ENCODE data around the gene TGM1. TPM values are rescaled to one million over a fixed set of nuclear protein-coding genes. Genes with fewer than 3 reads are reported as not detected.

The TGM1 gene
- total RNA-seq, 2 experiments from 2014 or later: 2.6 to 3.2 TPM

- ChIA-PET CTCF (interaction anchor here (0.7 to 11.9 kb wide), 9 partner anchors 24 to 348 kb away, joined by 3 to 156 read pairs (median 9); partner anchors contain the start of genes CIDEB, DHRS1, LTB4R and NOP9), POLR2A (interaction anchor here (0.7 to 1.8 kb wide), 9 partner anchors 12 to 194 kb away, joined by 3 to 12 read pairs (median 4); partner anchors contain the start of gene RABGGTA)
Observed at GRCh38 chr14:24247422-24247821, 15.6 kb downstream of the TGM1 start.

DNA sequence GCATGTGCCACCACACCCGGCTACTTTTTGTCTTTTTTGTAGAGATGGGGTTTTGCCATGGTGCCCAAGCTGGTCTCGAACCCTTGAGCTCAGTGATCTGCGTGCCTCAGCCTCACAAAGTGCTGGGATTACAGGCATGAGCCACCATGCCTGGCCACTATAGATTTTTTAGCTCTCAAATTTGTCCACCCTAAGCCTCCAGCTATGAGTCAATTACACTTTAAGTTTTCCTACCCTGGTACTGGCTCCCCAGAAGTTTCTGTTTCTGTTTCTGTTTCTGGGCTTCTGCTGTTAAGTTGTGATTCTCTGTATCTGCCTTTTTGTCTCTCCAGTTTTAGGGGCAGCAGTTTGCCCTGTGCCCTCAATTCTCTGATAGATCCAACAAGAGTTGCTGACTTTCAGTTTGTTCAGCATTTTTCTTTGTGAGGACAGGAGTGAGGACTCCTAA, 16.2 kb downstream of the TGM1 start:
- POLR2A ChIA-PET: interaction anchor here (0.7 to 1.8 kb wide), 9 partner anchors 24 to 193 kb away, joined by 3 to 18 read pairs (median 3); partner anchors contain the start of gene RABGGTA
- CTCF ChIA-PET: interaction anchor here (0.6 to 11.9 kb wide), 12 partner anchors 10 to 348 kb away, joined by 3 to 156 read pairs (median 6); partner anchors contain the start of genes CIDEB, DHRS1, LTB4R and MDP1

DNA sequence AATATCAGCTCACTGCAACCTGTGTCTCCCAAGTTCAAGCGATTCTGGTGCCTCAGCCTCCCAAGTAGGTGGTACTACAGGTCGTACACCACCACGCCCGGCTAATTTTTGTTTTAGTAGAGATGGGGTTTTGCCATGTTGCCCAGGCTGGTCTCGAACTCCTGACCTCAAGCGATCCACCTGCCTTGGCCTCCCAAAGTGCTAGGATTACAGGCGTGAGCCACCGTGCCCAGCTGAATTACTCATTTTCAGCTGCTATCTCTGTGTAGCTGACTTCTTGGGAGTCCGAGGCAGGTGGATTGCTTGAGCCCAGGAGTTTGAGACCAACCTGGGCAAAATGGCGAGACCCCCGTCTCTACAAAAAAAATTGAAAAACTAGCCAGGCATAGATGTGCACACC, 17.6 kb downstream of the TGM1 start:
- POLR2A ChIA-PET: interaction anchor here (0.6 kb wide), 1 partner anchor 43 kb away, joined by 5 read pairs; no protein-coding TSS in a partner anchor
- CTCF ChIA-PET: interaction anchor here (0.6 to 11.9 kb wide), 4 partner anchors 15 to 52 kb away, joined by 4 to 156 read pairs (median 14); partner anchors contain the start of genes DHRS1 and NOP9

- ChIA-PET CTCF (interaction anchor here (0.7 to 11.9 kb wide), 23 partner anchors 8 to 1221 kb away, joined by 3 to 156 read pairs (median 5); partner anchors contain the start of genes CBLN3, CIDEB, DHRS1 and KHNYN), POLR2A (interaction anchor here (0.8 to 2.8 kb wide), 5 partner anchors 27 to 199 kb away, joined by 4 to 24 read pairs (median 12); partner anchors contain the start of genes EMC9, RABGGTA and SDR39U1)
Observed at GRCh38 chr14:24243336-24243836, 19.6 kb downstream of the TGM1 start.

DNA sequence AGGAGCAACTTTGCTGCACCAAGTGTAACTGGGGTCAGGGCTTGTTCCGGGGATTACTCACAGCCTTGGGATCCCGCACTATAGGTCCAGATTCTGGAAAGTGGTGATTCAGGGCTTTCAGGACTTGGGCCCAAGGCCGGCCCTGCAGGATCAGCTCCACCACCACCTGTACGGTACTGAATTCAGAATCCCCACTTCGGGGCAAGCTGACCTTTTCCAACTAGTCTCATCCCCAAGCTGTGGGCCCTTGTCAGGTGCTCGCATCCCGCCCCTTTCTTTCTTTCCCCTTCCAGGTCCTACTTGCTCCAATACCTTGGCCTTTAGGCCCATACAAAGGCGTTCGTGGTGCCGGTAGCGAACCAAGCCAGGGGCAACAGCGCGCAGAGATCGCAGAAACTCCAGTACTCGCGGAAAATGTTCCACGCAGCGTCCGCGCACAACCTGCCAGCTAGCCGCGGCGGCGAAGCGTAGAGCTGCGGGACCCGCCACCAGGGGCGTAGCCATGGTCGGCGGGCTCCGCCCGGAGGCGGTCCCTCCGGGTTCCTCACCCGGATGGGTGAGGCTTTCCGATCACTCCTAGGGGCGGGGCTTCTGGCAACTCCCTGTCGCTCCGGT, 21.0 kb downstream of the TGM1 start:
- CTCF ChIA-PET: interaction anchor here (0.8 to 11.9 kb wide), 23 partner anchors 8 to 194 kb away, joined by 3 to 156 read pairs (median 5); partner anchors contain the start of genes CBLN3, CHMP4A, CIDEB and DHRS1
- POLR2A ChIA-PET: interaction anchor here (0.9 to 2.8 kb wide), 16 partner anchors 8 to 200 kb away, joined by 3 to 24 read pairs (median 8); partner anchors contain the start of genes CHMP4A, CIDEB, DCAF11 and DHRS1

DNA sequence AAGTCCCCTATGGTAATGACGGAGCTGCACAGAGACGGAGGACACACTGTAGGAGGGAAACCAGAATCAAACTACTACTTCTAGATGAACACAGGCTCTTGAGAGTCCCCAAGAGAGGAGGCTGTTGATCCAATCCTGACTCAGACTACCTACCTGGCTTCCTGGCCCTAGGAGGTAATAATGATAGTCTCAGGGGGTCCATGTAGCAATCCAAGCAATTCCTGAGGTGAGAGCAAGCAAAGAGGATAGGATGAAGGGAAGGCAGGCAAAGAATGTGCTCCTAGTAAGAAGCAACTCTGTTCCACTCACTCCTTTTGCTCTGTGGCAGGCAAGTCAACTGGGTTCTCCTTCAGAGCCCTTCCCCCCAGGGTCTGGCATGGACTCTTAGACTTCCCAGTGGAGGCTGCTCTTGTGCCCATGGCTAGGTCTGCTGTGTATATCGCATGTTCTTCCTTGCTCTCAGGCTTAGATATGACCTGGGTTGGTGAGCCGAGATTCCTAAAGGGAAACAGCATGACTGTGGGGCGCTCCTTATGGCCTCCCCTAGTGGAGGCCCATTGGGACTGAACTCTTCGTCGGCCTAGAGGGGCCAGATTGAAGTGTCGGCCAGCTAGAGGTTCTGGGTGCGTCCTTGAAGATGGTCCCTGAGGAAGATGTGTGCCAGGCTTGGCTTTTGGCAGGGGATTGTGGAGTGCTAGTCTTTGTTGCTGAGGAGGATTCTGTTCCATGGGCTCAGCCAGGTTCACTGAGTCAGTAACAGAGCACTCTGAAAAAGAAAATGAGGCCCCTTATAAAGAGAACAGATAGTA, 22.7 kb downstream of the TGM1 start:
- CTCF ChIA-PET: interaction anchor here (2.9 to 11.9 kb wide), 3 partner anchors 31 to 69 kb away, joined by 17 to 156 read pairs (median 46); partner anchors contain the start of genes CIDEB, DHRS1, LTB4R and LTB4R2
- POLR2A ChIA-PET: interaction anchor here (1.2 kb wide), 1 partner anchor 10 kb away, joined by 7 read pairs; no protein-coding TSS in a partner anchor

DNA sequence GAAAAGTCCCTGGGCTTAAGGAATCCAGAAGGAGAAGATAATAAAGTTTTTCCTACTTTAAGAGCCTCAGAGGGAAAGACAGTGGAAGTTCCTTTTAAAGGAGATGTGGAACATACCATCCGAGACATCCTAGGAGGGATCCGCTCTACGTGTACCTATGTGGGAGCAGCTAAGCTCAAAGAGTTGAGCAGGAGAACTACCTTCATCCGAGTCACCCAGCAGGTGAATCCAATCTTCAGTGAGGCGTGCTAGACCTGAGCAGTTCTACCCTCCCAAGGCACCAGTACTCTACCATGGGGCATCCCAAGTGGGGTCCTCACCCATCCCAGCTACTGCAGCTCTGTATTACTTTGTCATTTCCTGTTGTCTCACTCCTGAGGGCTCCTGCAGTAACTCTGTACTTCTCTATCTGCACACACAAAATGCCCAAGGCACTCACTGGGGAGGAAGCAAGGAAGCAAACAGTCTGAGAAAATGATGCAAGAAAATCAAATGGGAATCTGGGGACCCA, 24.4 kb downstream of the TGM1 start:
- ChIA-PET POLR2A (interaction anchor here (0.6 kb wide), 1 partner anchor 8 kb away, joined by 9 read pairs; no protein-coding TSS in a partner anchor), CTCF (interaction anchor here (0.6 to 2.3 kb wide), 4 partner anchors 23 to 69 kb away, joined by 3 to 7 read pairs (median 5); partner anchors contain the start of genes CIDEB, DHRS1, MDP1 and NOP9)

DNA sequence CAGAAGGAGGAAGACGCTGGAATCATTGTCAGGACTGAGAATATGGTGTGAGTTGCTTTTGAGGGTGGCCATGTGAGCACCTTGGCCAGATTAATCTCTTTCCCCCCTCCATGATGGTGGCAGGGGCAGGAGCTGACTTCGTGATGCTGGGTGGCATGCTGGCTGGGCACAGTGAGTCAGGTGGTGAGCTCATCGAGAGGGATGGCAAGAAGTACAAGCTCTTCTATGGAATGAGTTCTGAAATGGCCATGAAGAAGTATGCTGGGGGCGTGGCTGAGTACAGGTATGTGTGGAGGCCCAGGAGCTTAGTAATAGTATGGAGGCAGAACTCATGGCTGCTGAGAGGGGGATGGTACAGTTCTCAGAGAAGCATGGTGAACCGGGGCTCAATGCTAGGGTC, 24.9 kb downstream of the TGM1 start:
- CTCF ChIA-PET: interaction anchor here (0.9 to 2.3 kb wide), 3 partner anchors 59 to 70 kb away, joined by 3 to 7 read pairs (median 7); partner anchors contain the start of genes CIDEB, DHRS1 and NOP9
- POLR2A ChIA-PET: interaction anchor here (0.6 kb wide), 1 partner anchor 8 kb away, joined by 9 read pairs; no protein-coding TSS in a partner anchor

GRCh38 chr14:24237463-24237955, 25.5 kb downstream of the TGM1 start:
- CTCF ChIA-PET: interaction anchor here (0.9 to 2.3 kb wide), 4 partner anchors 34 to 70 kb away, joined by 3 to 7 read pairs (median 5); partner anchors contain the start of genes CIDEB, DHRS1, NOP9 and RABGGTA
- POLR2A ChIA-PET: interaction anchor here (0.5 kb wide), 1 partner anchor 9 kb away, joined by 5 read pairs; no protein-coding TSS in a partner anchor

- POLR2A ChIA-PET: no interaction called here
- CTCF ChIA-PET: interaction anchor here (1.3 to 2.3 kb wide), 2 partner anchors 34 to 71 kb away, joined by 3 to 7 read pairs; partner anchors contain the start of genes CIDEB and RABGGTA
Observed at GRCh38 chr14:24236689-24237462, 26.1 kb downstream of the TGM1 start.

DNA sequence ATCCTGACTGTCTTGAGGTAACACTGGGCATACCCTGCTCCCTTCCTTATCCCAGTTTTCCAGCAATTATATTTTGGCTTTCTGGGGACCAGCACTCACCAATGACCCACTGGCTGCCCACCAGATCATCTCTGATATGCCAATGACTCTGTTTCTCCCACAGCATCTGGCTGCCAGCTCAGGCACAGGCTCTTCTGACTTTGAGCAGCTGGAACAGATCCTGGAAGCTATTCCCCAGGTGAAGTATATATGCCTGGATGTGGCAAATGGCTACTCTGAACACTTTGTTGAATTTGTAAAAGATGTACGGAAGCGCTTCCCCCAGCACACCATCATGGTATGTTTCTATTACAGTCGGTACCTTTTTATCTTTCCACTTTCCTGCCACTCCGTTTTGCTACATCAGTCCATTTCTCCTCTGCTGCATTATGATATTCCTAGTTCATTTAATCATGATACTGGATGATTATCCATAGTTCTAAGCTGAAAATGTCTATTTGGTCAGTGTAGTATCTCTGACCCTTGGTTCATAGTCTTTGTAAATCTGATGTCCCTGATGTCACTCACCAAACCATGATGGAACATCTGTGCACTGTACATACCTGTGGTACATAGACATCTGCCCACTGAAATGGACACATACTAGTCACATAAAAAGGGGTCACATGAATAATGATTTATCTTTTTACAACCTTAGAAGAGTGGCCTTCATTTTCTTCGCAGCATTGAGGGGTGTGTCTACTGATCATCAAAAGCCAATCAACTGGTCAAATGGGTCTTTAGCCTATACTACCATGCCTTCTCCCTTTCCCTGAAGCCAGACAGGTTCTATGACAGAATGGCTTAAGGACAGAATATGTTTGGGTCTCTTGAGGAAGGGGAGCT, 26.9 kb downstream of the TGM1 start:
- CTCF ChIA-PET: interaction anchor here (1.1 to 1.7 kb wide), 3 partner anchors 35 to 72 kb away, joined by 3 to 6 read pairs (median 5); partner anchors contain the start of genes CIDEB and RABGGTA
- POLR2A ChIA-PET: no interaction called here

DNA sequence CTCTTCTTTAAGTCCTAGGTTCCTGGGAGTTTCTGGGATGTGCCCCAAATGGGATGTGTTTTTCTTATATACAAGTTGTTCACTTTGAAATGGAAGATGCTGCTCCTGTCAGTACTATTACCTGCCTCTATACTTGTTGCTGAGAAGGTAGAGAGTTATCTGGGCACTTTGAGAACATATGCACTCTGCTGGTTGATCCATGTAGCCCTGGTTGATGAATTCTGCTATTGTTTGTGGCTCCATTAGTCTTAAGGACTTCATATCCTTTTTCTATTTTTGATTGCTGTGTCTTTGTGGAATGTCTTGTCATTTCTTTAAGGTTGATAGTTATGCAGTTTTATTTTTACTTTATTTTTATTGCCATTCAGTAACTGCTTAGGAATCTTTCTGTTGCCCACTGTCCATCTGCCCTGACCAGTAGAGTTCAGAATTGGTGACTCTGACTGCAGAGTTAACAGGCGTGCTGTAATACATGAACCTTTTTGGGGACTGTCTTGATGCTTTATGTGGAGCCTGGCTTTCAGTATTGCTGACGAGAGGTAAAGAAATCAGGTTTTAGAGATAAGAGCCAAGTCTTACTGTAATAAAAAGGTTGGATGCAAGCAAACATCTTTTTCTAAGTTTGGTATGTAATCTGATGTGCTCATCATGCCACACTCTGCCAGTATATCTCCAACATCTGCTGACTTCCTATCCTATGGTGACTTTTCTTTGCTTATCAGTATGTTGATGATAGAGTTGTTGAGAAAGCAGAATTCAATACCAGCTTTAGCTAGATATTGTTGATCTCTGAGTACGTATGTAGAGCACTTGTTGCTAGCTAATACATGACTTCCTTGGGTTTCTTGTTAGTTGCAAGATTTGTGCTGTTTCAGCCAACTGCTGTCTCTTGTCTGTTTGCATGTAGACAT, 28.6 kb downstream of the TGM1 start:
- CTCF ChIA-PET: interaction anchor here (0.8 to 1.9 kb wide), 5 partner anchors 8 to 74 kb away, joined by 4 to 6 read pairs (median 5); partner anchors contain the start of genes CIDEB, IRF9 and TINF2

DNA sequence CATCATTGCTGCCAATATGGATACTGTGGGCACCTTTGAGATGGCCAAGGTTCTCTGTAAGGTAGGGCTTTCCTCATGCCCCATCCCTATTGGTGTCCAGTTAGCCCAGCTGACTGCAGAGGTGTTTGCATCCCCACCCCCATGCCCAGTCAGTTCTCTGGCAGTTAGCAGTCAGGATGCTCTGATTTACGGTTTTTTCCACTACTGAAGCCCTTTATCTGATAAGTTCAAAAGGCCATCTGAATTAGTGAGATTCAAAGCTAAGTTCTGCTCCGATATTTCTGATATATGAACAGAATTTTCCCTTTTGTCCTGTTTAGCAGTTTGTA, 29.5 kb downstream of the TGM1 start:
- ChIA-PET POLR2A (interaction anchor here (0.6 to 0.8 kb wide), 3 partner anchors 8 to 198 kb away, joined by 3 to 4 read pairs (median 4); partner anchors contain the start of gene TINF2), CTCF (interaction anchor here (1.0 to 1.9 kb wide), 2 partner anchors 9 to 72 kb away, joined by 4 to 5 read pairs; partner anchors contain the start of genes IRF9 and TINF2)

More for the DNA sequence above, 28.6 kb downstream of the TGM1 start:
- POLR2A ChIA-PET: interaction anchor here (0.8 kb wide), 1 partner anchor 8 kb away, joined by 4 read pairs; the partner anchor contains the start of gene TINF2

DNA sequence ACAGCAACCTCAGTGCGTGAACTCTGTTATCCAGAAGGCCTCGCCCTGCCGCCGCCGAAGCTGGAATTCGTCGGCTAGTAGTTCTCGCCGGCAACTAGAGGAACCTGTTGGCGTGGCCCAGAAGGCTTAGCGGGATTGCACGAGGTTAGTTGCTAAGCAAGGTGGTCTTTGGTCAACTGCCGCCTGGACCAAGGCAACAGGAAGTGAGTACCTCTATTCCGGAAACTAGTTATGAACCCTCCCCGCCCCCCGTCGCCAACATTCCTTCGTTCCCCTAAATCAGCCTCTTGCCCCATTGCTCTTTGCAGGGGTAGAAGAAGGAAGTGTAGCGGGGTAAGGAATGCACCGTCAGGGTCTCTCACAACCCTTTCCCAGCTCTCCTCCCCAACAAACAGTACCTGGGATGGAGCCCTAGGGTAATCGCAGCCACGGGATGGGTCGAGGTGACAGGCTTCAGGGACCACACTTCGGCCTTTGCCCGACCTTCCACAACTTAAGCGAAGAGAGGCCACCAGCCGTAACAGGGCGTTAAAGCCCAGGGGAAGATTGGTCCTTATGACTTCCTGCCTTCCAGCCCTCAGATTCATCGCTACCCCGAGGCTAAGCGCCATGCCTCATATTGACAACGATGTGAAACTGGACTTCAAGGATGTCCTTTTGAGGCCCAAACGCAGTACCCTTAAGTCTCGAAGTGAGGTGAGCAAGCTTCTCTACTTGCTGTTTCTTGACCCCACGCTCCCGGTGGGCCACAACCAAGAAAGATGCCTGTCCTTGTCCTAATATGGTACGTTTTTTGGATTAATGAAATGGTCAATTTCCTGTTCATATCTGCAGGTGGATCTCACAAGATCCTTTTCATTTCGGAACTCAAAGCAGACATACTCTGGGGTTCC, 30.1 kb downstream of the TGM1 start, which contains the start of gene GMPR2:
Gene GMPR2, plus strand, starts transcription at position 285 of the 893 bp plus-strand sequence. Its CDS starts 325 bp downstream, at position 610.
- ChIA-PET CTCF (interaction anchor here (1.0 to 1.9 kb wide), 2 partner anchors 10 to 72 kb away, joined by 4 to 5 read pairs; partner anchors contain the start of genes IRF9 and TINF2), POLR2A (interaction anchor here (0.6 to 1.3 kb wide), 4 partner anchors 7 to 199 kb away, joined by 3 to 9 read pairs (median 4); partner anchors contain the start of gene TINF2)
